ENCODE results near the gene RANBP2.
"Not testable (repeated sequence)": the region's sequence is repeated elsewhere in the genome, so short reads cannot be mapped to it uniquely, and the experiment has no call there.

DNA sequence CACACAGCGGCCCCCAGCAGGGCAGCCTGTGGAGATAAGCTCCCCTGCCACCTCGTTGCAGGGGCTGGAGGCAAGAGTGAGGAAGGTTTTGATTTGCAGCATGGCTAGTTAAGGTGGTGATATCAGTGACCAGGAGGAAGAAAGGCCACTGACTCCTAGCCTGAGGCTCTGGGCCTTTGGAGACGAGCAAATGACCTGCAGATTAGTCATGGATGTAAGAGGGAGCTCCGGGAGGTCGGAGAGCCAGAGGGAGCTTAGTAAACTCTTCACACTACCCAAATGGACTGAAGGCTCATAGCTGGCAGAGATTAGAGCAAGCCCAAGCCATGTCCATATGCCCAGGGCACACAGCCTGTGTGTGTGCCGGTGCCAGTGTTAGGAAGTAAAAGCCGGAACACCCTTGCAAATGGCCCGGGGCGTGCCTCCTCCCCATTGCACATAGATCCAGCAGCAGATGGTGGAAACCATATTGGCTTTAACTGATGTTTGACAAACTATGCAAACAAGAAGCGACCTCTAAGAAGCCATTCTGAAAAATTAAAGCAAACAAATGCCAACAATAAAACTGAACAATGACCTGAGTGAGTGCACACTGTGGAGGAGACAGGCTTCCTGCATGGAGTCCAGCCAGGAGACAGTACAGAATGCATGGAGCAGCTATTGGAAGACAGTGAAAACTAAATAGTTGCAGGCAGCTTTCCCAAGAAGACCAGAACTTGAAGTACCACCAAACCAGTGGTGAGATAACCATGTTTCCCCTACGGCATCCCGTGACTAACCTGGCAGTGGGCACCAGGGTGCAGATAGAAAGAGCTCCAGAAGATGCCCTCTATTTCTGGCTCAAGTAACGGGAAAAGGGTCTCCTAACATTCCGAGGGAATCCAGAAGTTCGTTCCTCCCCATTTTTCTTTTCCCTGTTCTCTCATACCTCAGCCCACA lies 30.2 kb upstream of the RANBP2 start:
- not testable (repeated sequence) for TF ChIP-seq CTCF (IDR thresholded peaks at IDR 0.05 in 2 of 3, conservative IDR thresholded peaks at IDR 0.05 in 1 of 3; ENCODE audit: control insufficient read depth in 2 of 3, extremely low read depth in 1 of 3, insufficient read depth in 1 of 3, low read depth in 3 of 3, low read length in 3 of 3); CEBPB (IDR thresholded peaks at IDR 0.05; ENCODE audit: borderline replicate concordance in 1 of 2, low read depth in 2 of 2, low read length in 2 of 2); KDM1A (IDR thresholded peaks at IDR 0.05; ENCODE audit: borderline replicate concordance); TCF7 (IDR thresholded peaks at IDR 0.05; ENCODE audit: borderline replicate concordance); TBL1XR1 (IDR thresholded peaks at IDR 0.05; ENCODE audit: low read depth, low read length)

Measured in GM12878 (cell line).